HUDEP-2 (cell line): ENCODE measurements around the gene BBX.

Source experiments
- DNase-seq, 76 experiments: peaks; one replicate each; lab custom pipeline; 2025; ENCODE audit not compliant: unreplicated experiment in 76 of 76; lab: John Stamatoyannopoulos, UW

Gene BBX

DNA sequence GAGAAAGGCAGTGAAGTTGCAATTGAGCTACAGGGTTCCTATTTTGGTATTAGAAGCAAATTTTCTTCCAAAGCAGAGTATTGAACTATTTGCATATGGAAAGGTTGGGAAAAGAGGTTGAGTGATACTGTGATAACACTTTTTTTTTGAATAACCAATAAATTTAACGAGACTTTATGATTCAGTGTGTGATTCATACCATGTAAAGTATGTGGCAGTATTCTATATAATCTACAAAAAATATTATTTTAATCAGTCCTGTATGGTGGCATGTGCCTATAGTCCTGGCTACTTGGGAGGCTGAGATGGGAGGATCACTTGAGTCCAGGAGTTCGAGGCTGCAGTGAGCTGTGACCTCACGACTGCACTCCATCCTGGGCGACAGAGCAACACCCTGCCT is 206.9 kb downstream of the BBX start:
- DNase-seq = no peak

DNA sequence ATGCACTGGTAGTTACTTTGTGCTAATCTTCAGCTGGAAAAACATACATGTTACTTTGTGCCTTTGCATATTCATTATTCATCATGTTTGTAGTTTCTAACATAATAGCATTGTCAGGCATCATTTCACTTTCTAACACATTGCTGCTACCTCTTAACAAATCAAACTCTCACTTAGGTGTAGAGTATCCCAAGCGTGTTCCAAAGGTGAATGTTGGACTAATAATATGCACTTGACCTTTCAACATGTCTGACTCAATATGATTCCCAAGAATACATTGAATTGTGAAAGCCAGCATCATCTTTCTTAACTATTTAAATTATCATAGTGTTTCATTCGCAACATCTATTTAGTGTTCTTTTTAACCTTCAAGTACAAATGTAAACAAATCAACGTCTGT is 211.6 kb downstream of the BBX start:
- no peak for DNase-seq

GRCh38 chr3:107737914-107738313 is 215.2 kb downstream of the BBX start:
- no peak for DNase-seq

DNA sequence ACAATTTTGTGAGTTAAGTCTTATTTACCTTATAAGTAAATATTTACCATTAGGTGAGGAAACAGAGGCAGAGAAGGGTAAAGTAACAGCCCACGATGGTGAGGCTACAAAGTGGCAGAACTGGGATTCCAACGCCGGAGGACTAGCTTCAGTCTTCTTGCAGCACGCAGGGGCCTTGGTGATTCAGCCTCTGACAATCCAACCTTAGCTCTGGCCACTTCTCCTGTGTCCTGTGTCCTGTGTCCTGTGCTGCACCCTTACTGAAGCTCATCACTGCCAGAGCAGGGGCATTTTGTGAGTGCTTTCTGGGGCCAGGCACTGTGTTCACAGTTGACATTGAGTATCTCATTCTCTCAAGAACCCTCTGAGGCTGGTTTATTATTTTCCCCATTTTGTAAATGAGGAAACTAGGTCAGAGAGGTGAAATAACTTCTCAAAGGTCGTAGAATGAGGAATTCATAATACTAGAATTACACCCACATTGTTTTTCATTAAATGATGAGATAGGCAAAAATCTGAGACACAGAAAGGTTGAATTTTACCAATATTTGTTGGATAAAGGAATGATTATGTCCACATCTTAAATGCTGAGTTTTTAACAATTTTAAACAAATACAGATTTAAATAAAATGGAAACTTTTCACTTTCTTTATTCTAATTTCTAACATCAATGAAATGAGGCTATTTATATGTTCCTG is 215.9 kb downstream of the BBX start:
- no peak for DNase-seq

DNA sequence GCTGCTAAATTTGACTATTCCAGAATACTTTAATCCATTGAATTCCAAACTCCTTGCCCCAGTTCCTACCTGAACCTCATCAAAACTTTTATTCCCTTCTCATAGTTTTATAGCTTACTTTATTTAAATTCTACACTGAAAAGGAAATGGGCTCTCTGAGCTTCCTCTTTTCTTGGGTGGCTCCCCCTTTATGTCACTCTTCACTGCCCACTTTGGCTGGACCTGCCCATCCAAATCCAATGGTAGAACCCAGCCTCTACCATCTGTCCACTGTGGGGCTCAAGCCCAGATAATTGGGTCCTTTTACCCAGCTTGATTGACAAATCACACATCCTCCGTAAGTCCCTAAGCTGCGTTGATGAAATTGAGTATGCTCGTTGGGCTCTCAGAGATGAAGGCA is 216.5 kb downstream of the BBX start:
- no peak for DNase-seq

DNA sequence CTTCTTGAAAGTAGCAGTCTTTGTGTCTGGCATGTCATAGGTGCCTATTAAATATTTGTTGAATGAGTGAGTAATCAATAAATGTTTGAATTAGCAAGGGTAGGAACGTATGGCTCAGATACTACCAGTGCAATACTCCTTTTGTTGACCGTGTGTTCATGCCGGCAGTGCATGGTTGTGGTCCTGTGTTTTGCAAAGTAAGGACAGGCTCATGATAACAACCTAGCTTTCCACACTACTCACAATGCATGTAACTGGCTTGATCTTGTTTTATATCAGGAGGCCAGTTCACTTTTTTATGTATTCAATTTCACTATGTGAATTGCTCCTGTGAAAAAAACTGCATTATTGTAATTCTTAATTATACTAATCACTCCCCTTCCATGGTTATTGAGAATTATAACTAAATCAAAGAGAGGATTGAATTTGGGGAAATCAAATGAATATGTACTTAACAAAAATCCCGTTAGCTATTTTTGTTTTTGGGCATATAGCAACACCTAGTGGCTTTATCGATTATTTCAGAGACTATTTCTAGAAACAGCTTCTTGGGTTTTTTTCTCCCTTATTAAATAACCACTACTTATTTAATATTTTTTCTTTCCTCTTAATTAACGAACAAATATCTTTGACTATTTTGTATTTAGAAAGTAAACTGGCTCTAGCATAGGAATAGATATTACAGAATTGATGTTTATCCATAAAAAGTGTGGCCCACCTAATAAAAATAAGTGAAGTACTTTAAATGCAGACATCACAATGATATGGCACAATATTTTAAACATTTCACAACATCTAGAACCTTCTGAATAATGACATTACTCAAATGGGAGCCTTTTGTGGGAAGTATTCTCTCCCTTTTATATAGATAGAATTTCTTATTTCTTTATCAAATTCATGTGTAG is 218.5 kb downstream of the BBX start:
- DNase-seq = peak in 5 of 76 experiments; percentile 2 to 8 (median 3)

DNA sequence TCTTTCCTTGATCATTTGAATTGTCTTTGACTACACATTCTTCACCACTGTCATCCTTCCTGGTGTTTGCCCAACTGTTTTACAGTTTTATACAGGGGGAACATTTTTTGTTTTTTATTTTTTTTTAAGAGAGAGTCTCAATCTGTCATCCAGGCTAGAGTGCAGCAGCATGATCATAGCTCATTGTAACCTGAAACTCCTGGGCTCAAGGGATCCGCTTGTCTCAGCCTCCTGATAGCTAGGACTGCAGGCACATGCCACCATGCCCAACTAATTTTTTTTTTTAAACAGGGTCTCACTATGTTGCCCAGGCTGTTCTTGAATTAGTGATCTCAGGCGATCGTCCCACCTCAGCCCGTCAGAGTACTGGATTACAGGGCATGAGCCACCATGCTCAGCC is 222.6 kb downstream of the BBX start:
- no peak for DNase-seq

- peak in 10 of 76 experiments; percentile 4 to 34 (median 13) for DNase-seq
Observed at GRCh38 chr3:107752202-107752990, 229.6 kb downstream of the BBX start.

- peak in 47 of 76 experiments; percentile 2 to 55 (median 26) for DNase-seq
Observed at GRCh38 chr3:107753494-107753893, 230.7 kb downstream of the BBX start.

GRCh38 chr3:107753976-107754375 is 231.2 kb downstream of the BBX start:
- DNase-seq = no peak

DNA sequence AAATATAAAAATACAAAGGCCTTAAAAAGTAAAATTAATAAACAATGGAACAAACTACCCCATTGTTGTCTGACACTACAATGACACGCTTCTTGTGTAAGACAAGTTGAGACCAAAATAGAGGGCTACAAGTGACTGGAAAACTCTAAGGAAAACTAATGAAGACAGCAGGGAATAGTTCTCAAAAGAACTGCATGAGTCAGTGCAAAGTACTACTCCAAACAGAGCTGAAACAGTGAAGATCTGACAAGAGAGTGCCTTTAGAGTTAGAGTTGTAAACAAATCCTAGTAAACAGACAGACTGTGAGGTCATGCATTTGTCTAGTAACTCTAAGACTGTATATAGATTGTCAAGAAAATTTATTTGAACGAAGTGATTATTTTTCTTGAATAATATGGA is 233.9 kb downstream of the BBX start:
- no peak for DNase-seq

GRCh38 chr3:107757140-107757539 is 234.4 kb downstream of the BBX start:
- DNase-seq = no peak

DNA sequence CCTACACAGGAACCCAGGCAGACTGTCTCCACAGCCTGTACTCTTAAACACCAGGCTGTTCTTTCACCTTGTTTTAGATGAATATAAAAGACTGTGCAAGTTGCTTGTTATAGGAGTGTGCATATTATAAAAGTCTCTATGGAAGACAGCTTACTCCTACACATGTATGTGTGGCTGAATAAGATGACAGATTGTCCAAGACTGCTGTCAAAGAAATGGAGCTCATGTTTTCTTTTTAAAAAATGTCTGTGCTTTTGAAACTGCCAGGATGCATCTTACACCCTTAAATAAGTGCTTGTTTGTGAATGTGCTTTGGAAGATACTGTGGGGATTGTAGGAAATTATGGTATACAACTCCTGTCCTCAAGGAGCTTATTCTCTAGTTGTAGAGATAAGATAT is 237.4 kb downstream of the BBX start:
- DNase-seq = no peak

DNA sequence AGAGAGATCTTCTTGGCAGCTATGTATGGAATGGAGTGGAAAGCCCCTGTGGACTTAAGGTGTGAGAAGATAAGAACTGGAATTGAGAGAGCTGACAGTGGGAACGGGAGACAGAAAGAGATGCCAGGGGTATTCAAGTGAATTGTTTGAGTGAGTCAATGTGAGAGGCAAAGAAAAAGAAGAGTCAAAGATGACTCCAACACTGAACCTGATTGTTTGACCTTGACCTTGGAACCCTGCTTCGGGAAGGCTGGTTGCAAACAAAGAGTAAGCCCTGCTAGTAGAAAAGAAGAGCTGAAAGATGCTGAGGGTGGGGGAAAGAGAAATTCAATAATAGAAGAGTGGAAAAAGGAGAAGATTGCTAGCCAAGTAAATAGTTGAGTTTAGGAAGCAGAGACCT is 238.6 kb downstream of the BBX start:
- DNase-seq = no peak

DNA sequence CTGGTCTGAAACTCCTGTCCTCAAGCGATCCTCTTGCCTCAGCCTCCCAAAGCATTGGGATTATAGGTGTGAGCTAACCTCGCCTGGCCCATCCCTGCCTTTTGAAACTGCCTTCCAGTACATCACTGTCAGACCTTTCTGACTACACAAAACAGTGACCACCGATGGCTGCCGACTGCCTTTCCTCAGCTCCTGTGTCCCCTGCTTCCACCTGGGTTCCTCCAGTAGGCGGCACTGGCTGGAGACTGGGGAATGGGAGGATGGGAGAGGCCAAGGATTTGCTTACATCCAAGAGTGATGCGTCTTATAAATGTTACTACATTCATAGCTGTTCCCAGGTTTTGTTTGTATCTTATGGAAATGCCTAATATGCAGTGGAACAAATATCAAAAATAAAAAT is 242.8 kb downstream of the BBX start:
- DNase-seq = no peak

DNA sequence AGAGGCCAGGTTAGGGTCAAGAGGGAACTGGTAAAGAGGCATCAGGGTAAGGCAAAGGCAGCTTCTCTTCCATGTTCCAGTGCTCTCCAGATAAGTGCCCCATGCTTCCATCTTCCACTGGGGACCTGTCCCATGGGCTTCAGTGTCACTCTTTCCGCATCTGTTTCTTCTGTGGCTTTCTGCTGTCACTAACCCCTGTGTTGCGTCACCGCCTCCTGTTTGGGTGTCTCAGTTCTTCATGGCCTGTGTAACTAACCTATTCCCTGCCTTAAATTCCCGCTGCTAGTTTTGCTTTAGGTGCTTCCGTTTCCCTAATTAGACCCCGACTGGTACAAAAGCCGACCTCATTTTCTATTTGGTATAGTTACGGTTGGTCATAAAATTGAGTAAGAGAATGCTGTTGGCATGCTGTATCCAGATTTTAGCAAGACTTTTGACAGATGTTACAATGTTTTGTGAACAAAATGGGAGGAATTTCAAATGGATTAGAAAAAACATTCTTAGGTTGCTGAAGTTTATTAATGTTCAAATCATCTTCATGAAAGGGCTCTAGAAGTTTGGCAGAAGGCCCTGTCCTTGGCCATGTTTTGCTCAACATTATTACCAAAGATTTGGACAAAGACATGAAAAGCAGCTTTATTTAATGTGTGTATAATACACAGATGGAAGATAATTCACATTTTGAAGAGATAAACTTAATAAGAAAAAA is 245.3 kb downstream of the BBX start:
- DNase-seq = no peak

DNA sequence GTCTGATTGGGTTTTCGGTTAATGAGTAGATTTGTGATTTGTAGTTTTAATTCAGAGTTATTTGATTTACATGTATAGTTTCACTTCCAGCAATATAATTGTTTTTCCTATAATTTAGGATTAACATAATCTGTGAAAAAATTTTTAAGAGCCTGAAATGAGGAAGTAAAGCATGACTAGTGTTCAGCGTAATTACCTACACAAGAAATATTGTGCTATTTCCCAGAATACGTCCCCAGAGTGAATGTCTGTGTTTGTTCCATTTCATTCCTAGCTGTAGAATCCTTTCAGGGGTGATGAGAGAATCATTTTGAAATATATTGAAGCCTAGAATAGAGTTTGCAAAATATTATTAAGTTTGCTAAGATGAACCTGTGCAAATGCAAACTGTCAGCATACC is 247.1 kb downstream of the BBX start:
- DNase-seq = no peak

DNA sequence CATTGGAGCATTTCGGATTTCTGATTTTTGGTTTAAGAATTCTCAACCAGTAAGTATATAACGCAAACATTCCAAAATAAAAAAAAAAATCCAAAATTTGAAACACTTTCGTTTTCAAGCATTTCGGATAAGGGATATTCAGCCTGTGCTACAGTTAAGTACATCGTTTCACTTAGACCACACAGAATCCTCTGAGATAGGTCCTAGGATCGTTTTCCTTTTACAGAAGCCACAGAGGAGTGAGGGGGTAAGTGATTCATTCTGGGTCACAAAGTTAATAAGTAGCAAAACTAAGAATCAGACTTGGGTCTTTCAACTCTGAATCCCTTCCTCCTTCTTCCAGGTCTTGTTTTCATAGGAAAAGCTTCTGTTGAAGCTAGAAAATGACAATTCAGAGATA is 249.3 kb downstream of the BBX start:
- DNase-seq = no peak

DNA sequence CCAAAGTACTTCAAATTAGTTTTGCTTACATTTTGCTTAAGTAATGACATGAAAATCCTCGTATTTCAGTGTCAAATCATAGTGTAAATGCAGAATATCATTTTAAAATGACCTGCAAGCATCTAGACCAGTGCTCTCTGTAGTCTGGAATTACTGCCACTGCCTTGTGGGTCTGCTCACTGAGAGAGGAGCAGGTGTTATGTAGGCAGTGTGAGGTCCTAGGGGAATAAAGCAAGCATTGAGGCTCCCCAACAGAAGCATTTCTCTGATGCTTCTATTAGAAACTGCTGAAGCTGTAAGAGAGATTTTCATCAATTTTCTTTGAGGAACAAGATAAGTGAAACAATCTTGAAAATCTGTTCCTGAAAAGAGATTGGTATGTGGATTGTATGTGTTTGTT is 253.2 kb downstream of the BBX start:
- no peak for DNase-seq

DNA sequence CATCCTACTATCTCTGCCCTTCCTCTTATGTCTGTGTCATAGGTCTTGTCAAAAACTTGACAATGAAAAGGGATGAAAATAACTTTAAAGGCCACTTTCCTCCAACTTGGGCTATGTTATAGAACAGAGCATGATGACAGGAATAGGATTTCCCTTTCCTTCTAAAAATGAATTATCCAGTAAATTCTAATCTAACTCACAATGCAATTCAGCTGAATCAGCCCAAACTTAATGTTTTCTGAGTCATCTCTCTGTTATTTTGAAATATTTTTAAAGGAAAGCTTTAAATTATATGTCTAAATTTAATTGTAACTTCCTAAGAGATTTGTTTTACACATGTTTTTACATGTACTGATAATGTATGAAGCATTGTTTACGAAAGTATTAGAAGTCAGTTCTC is 258.5 kb downstream of the BBX start:
- DNase-seq = no peak

DNA sequence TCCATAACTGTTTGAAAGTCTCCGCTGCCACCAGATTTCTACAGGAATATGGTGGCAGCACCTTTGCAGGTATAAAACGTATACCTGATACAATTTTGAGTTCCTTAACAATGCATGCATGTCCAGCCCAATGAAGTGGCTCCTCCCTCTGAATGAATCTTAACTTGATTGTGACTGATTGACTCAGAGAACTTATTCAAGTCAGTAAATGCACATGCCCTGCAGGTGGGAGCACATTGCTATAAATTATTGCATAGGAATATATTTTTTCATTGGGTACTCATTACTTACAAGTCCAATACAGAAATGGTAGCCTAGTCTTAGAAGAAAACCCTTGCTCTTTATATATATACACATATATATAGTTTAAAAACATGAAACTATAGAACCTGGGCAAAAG is 259.3 kb downstream of the BBX start:
- no peak for DNase-seq
